NB4 (cell line): ENCODE measurements around the gene EPAS1.

Experiments used
- DNase-seq: peaks from one replicate; pipeline ENCODE4 v3.0.0; 2010; ENCODE audit warnings: low read depth
- H3K4me3 ChIP-seq: one replicate; pipeline ENCODE4 v1.5.1; 2011; ENCODE audit warnings: mild to moderate bottlenecking, low read depth, low read length, moderate library complexity
- CTCF ChIP-seq: IDR thresholded peaks from one replicate; pipeline ENCODE4 v1.5.1; 2012; ENCODE audit warnings: low read depth, low read length
- MAX ChIP-seq: IDR thresholded peaks from 2 replicates; pipeline ENCODE4 v1.6.1; 2011; ENCODE audit warnings: low read depth, low read length
- MYC ChIP-seq: IDR thresholded peaks from 2 replicates; pipeline ENCODE4 v1.6.1; 2011; ENCODE audit warnings: low read depth, low read length
- POLR2A ChIP-seq: IDR thresholded peaks from 2 replicates; pipeline ENCODE4 v1.6.1; 2011; ENCODE audit warnings: mild to moderate bottlenecking; ENCODE audit not compliant: insufficient read length; ENCODE audit errors: extremely low read depth

EPAS1 gene

GRCh38 chr2:46388881-46389280 is 91.7 kb downstream of the EPAS1 start:
- DNase-seq: no peak
- no peak for TF ChIP-seq CTCF
- TF ChIP-seq MAX: no peak

GRCh38 chr2:46389417-46389916 is 92.3 kb downstream of the EPAS1 start:
- no peak overlapping the region for H3K4me3 ChIP-seq
- TF ChIP-seq POLR2A (no peak), MYC (no peak), CTCF (no peak), MAX (no peak)
- DNase-seq: no peak

More at GRCh38 chr2:46388881-46389280, 91.7 kb downstream of the EPAS1 start:
- no peak overlapping the region for H3K4me3 ChIP-seq

- no peak for DNase-seq
- no peak overlapping the region for H3K4me3 ChIP-seq
- TF ChIP-seq CTCF (no peak), MYC (no peak)
Measured at GRCh38 chr2:46390036-46390435, 92.8 kb downstream of the EPAS1 start.

- DNase-seq: no peak
- no peak for TF ChIP-seq MYC
- TF ChIP-seq MAX: no peak
- no peak for TF ChIP-seq POLR2A
- no peak for TF ChIP-seq CTCF
- H3K4me3 ChIP-seq: no peak overlapping the region
Measured at GRCh38 chr2:46390901-46391395, 93.7 kb downstream of the EPAS1 start.

- TF ChIP-seq MYC (no peak), CTCF (no peak), MAX (no peak), POLR2A (no peak)
- H3K4me3 ChIP-seq: no peak overlapping the region
- DNase-seq: no peak
Measured at GRCh38 chr2:46392561-46393346, 95.5 kb downstream of the EPAS1 start.
